HG02885 (cell line): ENCODE results near the gene TRPV2.

ENCODE experiments used
- ATAC-seq: cut with Tn5 transposase; IDR thresholded peaks from one replicate; pipeline ENCODE4 v1.9.1; 2021; ENCODE audit warnings: mild to moderate bottlenecking; ENCODE audit not compliant: unreplicated experiment, poor library complexity

The TRPV2 gene

GRCh38 chr17:16406742-16407674, 8.4 kb upstream of the TRPV2 start:
- ATAC-seq: no peak

DNA sequence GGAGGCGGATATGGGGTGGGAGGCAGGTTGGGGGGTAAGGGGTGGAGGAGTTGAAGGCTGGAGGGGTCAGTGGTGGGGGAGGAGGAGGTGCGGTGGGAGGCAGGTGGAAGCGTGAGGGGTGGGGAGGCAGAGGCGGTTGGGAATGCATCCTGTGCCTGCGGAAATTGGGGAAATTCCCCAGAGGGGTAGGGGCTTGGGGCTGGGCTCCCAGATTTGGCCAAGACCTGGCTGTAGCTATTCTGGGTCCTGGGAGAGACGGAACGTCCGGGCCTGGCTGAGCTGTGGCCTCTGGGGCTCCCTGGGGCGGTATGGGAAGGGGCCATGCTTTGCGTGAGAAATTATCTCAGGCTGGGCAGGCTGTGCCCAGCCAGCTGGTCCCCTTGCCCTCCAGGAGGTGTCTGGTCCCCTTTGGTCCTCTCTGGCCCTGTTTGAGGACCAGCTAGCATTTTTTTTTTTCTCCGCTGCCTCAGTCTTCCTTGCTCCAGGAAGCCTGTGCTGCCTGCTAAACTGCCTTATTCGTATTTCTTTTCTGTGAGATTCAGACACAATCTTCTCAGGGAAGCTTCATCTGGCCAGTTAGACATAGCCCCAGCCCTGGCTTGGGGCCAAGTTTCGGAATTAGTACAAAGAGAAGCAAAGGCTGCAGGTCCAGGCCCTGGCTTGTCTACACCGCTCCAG, 7.3 kb upstream of the TRPV2 start:
- ATAC-seq: peak; percentile 93

- ATAC-seq: no peak
Measured at GRCh38 chr17:16417399-16417798, 2.0 kb downstream of the TRPV2 start.

DNA sequence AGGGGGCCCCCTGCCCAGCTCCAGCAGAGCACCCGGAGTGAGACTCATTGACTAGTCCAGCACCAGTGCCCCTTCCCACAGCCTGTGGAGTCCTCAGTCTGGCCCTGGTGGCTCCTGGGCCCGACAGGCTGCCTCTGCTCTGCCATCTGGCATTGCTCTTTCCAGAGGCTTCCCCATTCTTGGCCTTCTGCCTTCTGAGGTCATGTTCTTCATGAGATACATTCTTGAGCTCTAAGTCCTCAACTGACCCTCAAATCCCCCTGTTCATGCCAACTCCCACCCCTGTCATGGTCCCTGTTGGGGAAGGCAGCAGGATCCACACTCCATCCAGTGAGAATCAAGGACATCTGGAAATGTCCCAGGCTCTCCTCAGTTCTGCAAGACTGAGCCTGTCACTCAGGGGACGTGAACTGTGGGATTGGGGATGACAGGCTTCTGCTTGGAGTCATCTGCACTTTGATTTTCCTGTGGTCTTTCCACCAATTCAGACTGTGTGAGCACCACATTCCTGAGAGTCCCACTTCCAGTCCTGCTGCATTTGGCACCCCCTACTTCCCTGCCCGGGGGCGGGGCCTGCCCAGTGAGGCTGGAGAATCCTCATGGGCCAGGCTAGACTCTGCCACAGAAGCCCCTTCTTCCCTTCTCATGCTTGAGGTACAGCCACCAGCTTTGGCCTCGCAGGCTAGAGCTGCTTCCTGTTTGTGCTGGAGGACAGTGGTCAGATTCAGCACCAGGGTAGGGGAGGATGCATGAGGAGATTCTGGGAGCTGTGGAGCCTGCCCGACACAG, 2.7 kb downstream of the TRPV2 start:
- no peak for ATAC-seq

DNA sequence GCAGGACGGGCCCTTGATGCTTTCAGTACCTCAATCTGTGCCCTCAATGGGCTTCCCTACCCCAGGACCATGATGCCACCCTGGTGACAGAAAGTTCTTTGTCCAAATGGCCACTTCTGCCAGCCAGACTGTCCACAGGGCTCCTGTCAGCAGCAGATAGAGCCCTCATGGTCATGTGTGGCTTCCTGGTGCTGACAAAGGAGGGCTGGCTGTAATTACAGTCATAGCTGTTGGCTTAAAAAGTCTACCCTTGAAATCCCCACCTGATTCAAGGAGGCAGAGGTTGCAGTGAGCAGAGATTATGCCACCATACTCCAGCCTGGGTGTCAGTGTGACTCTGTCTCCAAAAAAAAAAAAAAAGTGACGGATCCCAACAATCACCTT, 3.3 kb downstream of the TRPV2 start:
- ATAC-seq: no peak

GRCh38 chr17:16419074-16419928, 3.9 kb downstream of the TRPV2 start:
- peak; percentile 36 for ATAC-seq

GRCh38 chr17:16419929-16420271, 4.5 kb downstream of the TRPV2 start:
- no peak for ATAC-seq

- ATAC-seq: no peak
Measured at GRCh38 chr17:16422416-16422815, 7.0 kb downstream of the TRPV2 start.

DNA sequence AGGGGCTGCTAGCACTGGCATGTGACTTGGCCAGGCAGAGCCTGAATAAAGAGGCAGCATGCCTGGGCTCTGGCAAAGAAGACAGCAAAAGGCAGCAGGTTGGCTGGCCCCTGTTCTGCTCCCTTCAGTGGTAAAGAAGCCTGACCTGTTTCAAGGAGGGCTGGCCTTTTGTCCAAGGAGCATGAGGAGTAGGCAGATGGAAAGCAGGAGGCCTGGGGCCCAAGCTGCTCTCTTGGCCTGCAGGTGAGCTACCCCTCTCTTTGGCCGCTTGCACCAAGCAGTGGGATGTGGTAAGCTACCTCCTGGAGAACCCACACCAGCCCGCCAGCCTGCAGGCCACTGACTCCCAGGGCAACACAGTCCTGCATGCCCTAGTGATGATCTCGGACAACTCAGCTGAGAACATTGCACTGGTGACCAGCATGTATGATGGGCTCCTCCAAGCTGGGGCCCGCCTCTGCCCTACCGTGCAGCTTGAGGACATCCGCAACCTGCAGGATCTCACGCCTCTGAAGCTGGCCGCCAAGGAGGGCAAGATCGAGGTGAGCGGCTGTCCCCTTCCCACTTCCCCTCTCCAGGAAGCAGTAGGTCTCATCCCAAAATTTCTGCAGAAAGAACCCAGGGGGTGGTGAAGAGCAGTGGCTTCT, 8.0 kb downstream of the TRPV2 start:
- ATAC-seq: no peak

DNA sequence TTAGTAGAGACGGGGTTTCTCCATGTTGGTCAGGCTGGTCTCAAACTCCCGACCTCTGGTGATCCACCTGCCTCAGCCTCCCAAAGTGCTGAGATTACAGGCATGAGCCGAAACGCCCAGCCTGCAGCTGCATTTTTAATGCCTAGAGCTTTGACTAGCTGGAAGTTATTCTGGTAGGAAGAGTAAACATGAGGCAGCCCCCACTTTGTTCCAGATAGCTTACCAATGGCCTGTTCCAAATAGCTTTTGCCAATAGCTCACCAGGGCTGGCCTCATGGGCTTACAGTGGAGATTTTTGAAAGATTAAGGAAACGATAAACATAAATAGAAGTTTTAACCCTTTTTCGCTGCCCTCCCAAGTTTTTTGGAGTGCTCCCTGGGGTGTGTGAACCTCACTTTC, 9.8 kb downstream of the TRPV2 start:
- no peak for ATAC-seq

DNA sequence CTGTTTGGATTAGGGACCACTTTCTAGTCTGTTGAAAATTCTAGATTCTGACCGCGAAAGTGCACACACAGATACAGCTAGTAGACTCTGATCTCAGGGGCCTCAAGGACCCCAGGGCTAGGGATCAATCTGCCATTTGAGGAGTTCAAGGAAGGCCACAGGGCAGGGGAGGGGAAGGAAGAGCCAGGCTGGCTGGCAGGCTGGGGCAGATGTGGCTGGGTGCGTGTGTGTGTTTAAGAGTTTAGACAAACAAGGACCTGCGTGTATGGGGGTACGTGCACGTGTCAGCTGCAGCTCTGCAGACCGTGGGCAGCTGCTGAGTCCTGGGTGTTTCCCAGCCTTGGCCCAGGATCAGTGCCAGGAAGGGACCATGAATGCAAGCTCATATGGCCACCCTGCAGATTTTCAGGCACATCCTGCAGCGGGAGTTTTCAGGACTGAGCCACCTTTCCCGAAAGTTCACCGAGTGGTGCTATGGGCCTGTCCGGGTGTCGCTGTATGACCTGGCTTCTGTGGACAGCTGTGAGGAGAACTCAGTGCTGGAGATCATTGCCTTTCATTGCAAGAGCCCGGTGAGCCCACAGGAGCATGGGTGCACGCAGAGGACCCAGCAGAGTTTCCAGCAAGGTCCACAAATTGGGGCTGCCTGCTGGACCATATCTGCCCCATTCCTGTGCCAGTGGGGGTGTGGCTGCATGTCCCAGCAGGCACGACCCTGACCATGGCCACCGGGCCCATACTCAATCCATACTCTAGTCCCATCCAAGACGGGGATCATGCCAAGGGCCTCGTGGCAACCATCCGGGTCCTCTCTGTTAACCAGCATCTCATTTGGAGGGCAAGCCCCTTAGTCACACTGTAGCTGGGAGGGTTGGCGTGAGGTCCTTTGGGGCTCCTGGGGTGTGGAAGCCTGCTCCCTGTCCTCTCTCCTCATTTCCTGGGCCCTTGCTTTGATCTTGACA, 10.6 kb downstream of the TRPV2 start:
- ATAC-seq: no peak

GRCh38 chr17:16427020-16427419, 11.6 kb downstream of the TRPV2 start:
- no peak for ATAC-seq

GRCh38 chr17:16428098-16428882, 12.9 kb downstream of the TRPV2 start:
- no peak for ATAC-seq

DNA sequence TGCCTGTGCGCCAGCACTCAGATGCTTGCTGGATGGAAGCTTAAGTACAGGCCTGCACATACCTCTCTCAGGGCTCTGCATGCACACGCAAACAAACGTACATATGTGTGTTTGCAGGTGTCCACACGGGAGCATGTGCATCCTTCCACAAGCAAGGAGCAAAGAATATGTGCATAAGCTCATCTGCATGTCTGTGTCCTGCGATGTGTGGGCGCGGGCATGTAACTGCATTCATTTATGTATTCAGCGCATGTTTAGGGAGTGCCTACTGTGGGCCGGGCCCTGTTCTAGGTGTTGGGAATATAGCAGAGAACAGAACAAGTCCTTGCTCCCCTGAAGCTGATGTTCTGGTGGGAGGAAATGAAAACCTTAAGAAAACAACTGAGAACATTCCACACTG, 13.7 kb downstream of the TRPV2 start:
- no peak for ATAC-seq

- ATAC-seq: no peak
Measured at GRCh38 chr17:16430650-16431049, 15.3 kb downstream of the TRPV2 start.

DNA sequence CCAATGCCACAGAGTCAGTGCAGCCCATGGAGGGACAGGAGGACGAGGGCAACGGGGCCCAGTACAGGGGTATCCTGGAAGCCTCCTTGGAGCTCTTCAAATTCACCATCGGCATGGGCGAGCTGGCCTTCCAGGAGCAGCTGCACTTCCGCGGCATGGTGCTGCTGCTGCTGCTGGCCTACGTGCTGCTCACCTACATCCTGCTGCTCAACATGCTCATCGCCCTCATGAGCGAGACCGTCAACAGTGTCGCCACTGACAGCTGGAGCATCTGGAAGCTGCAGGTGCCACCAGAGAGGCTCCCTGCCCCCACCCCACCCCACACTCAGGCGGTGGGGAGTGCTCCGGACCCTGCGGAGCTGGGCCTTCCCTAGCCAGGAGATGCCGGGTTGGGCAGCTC, 16.6 kb downstream of the TRPV2 start:
- no peak for ATAC-seq

DNA sequence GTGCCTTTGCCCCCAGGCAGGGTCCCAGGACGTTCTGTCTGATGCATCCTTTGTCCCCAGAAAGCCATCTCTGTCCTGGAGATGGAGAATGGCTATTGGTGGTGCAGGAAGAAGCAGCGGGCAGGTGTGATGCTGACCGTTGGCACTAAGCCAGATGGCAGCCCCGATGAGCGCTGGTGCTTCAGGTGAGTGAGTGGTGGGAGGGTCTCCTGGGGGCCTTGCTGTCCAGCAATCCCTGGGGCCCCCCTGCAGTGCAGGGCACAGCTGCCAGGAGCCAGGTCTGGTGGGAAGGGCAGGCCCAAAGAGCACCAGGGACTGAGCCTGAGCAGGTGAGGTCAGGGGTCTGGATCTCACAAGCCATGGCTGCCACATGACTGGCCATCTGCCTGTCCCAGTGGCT, 18.1 kb downstream of the TRPV2 start:
- ATAC-seq: no peak

- ATAC-seq: no peak
Measured at GRCh38 chr17:16434662-16435061, 19.3 kb downstream of the TRPV2 start.
